IMR-90 (cell line): ENCODE results near the gene HTR3A. TPM values are rescaled to one million over a fixed set of nuclear protein-coding genes. Genes with fewer than 3 reads are reported as not detected.
A peak's percentile ranks its signal among the peaks of the same experiment; 100 is the strongest.

Experiments
- ATAC-seq: fragments of 200-7000 bp; cut with Tn5 transposase; 2 replicates; pipeline ENCODE4 v1.9.1; 2020; ENCODE audit warnings: low read depth, mild to moderate bottlenecking, moderate library complexity
- BruUV-seq: library from RNA; stranded (reverse); fragments of 400-500 nt; replicated peaks from 2 replicates; lab custom pipeline; 2021; lab: Mats Ljungman, UMichigan
- CTCF ChIA-PET: fragments of 300-600 bp; formaldehyde crosslinking; extraction: SDS; loops from one replicate; lab custom pipeline; 2021; ENCODE audit warnings: antibody characterized with exemption; lab: Yijun Ruan, JAX
- POLR2A ChIA-PET: fragments of 300-600 bp; sonication (Branson Sonifier 250); formaldehyde crosslinking; loops from one replicate; lab custom pipeline; 2022; ENCODE audit warnings: antibody characterized with exemption; ENCODE audit not compliant: unreplicated experiment; lab: Charles Lee
- DNase-seq: peaks from one replicate; pipeline ENCODE4 v3.0.0; 2013
- H2AFZ ChIP-seq: replicated peaks from 2 replicates; pipeline ENCODE3; 2013; ENCODE audit warnings: low read length, mild to moderate bottlenecking; ENCODE audit not compliant: poor library complexity
- H2AK5ac ChIP-seq: 2 replicates; pipeline ENCODE4 v1.6.1; 2013; ENCODE audit warnings: low read depth, low read length, inconsistent platforms
- H2AK9ac ChIP-seq: replicated peaks from 2 replicates; pipeline ENCODE3; 2013; ENCODE audit warnings: mild to moderate bottlenecking, low read depth, low read length, moderate library complexity; ENCODE audit not compliant: poor library complexity
- H2BK120ac ChIP-seq: 2 replicates; pipeline ENCODE4 v1.6.1; 2013; ENCODE audit warnings: low read depth, low read length, inconsistent platforms
- H2BK15ac ChIP-seq: 3 replicates; pipeline ENCODE4 v1.6.1; 2013; ENCODE audit warnings: low read depth, low read length, inconsistent platforms
- H2BK20ac ChIP-seq: 2 replicates; pipeline ENCODE4 v1.6.1; 2013; ENCODE audit warnings: low read depth, mild to moderate bottlenecking, inconsistent platforms, low read length, moderate library complexity
- H2BK5ac ChIP-seq: 2 replicates; pipeline ENCODE4 v1.6.1; 2013; ENCODE audit warnings: mild to moderate bottlenecking, low read depth, low read length, inconsistent platforms; ENCODE audit not compliant: poor library complexity, severe bottlenecking
- H3K14ac ChIP-seq: replicated peaks from 2 replicates; pipeline ENCODE4 v1.6.1; 2013; ENCODE audit warnings: low read depth, low read length, inconsistent platforms
- H3K18ac ChIP-seq: 2 replicates; pipeline ENCODE4 v1.6.1; 2013; ENCODE audit warnings: low read depth, low read length, control low read depth
- H3K23ac ChIP-seq: 2 replicates; pipeline ENCODE4 v1.6.1; 2013; ENCODE audit warnings: low read depth, low read length, inconsistent platforms
- H3K27ac ChIP-seq: 2 replicates; pipeline ENCODE4 v1.5.1; 2013; ENCODE audit warnings: mild to moderate bottlenecking, control low read depth, low read length; ENCODE audit not compliant: insufficient read depth
- H3K27me3 ChIP-seq: 2 replicates; pipeline ENCODE4 v1.6.1; 2013; ENCODE audit warnings: low read length; ENCODE audit not compliant: control insufficient read depth, insufficient read depth
- H3K36me3 ChIP-seq: 2 replicates; pipeline ENCODE4 v1.6.1; 2013; ENCODE audit warnings: low read length, mixed read lengths; ENCODE audit not compliant: control insufficient read depth, insufficient read depth
- H3K4ac ChIP-seq: 2 replicates; pipeline ENCODE4 v1.6.1; 2013; ENCODE audit warnings: low read depth, low read length, inconsistent platforms
- H3K4me1 ChIP-seq: 2 replicates; pipeline ENCODE4 v1.6.1; 2013; ENCODE audit warnings: low read length, mixed read lengths; ENCODE audit not compliant: control insufficient read depth, insufficient read depth
- H3K4me2 ChIP-seq: 2 replicates; pipeline ENCODE4 v1.6.1; 2013; ENCODE audit warnings: low read depth, mild to moderate bottlenecking, control low read depth, low read length, moderate library complexity
- H3K4me3 ChIP-seq: 2 replicates; pipeline ENCODE4 v1.5.1; 2013; ENCODE audit warnings: low read depth, mild to moderate bottlenecking, control low read depth, low read length, moderate library complexity; ENCODE audit not compliant: insufficient read depth
- H3K56ac ChIP-seq: 2 replicates; pipeline ENCODE4 v1.6.1; 2013; ENCODE audit warnings: low read length, inconsistent platforms; ENCODE audit not compliant: insufficient read depth; ENCODE audit errors: extremely low read depth
- H3K79me1 ChIP-seq, 2 experiments: 2 replicates each; pipeline ENCODE4 v1.6.1; 2013; ENCODE audit warnings: low read length in 2 of 2, inconsistent platforms in 1 of 2, low read depth in 1 of 2
- H3K9ac ChIP-seq: 2 replicates; pipeline ENCODE4 v1.6.1; 2013; ENCODE audit warnings: low read depth, low read length, control low read depth
- H3K9me1 ChIP-seq: 2 replicates; pipeline ENCODE4 v1.6.1; 2013; ENCODE audit warnings: low read length, inconsistent platforms; ENCODE audit not compliant: insufficient read depth
- H3K9me3 ChIP-seq: 2 replicates; pipeline ENCODE4 v1.6.1; 2013; ENCODE audit warnings: low read length; ENCODE audit not compliant: control insufficient read depth, insufficient read depth
- H4K20me1 ChIP-seq: 2 replicates; pipeline ENCODE4 v1.6.1; 2013; ENCODE audit warnings: low read length, inconsistent platforms; ENCODE audit not compliant: insufficient read depth
- H4K5ac ChIP-seq: 2 replicates; pipeline ENCODE4 v1.6.1; 2013; ENCODE audit warnings: mild to moderate bottlenecking, low read depth, low read length, control low read depth
- H4K8ac ChIP-seq, 2 experiments: 2 replicates each; pipeline ENCODE4 v1.6.1; 2013; ENCODE audit warnings: low read depth in 2 of 2, low read length in 2 of 2, control low read depth in 1 of 2, inconsistent platforms in 1 of 2
- H4K91ac ChIP-seq: 2 replicates; pipeline ENCODE4 v1.6.1; 2013; ENCODE audit warnings: low read depth, low read length, inconsistent platforms; ENCODE audit not compliant: insufficient read depth
- FOS ChIP-seq: fragments of 150-350 bp; IDR thresholded peaks from 2 replicates; pipeline ENCODE4 v1.6.1; 2016; ENCODE audit warnings: low read depth, low read length
- MAFK ChIP-seq: IDR thresholded peaks from 2 replicates; pipeline ENCODE4 v1.6.1; 2012; ENCODE audit warnings: low read depth, low read length, improper control_type of control experiment
- RAD21 ChIP-seq: IDR thresholded peaks from 2 replicates; pipeline ENCODE4 v1.6.1; 2012; ENCODE audit warnings: low read length, improper control_type of control experiment
- RCOR1 ChIP-seq: IDR thresholded peaks from 2 replicates; pipeline ENCODE4 v1.6.1; 2012; ENCODE audit warnings: mild to moderate bottlenecking, low read length, improper control_type of control experiment; ENCODE audit not compliant: insufficient replicate concordance
- SMC3 ChIP-seq: fragments of 150-350 bp; IDR thresholded peaks from 2 replicates; pipeline ENCODE4 v1.6.1; 2016; ENCODE audit warnings: low read depth, mild to moderate bottlenecking, antibody characterized with exemption, low read length, moderate library complexity
- WGBS, 2 experiments: methylation state at CpG; one replicate each; pipeline versions ENCODE4 v1.1.5 to v1.1.7; 2013; ENCODE audit warnings: missing lambda C conversion rate in 2 of 2; ENCODE audit not compliant: insufficient read length in 1 of 2; ENCODE audit errors: extremely low coverage in 2 of 2; 5-methylcytosine and 5-hydroxymethylcytosine counted together
- dilution Hi-C: fragments of 300-500 bp; cut with HindIII; formaldehyde crosslinking; loops from one replicate; pipeline ENCODE4 v1.14.3; 2018; ENCODE audit warnings: low sequenced_read_pairs; ENCODE audit not compliant: unreplicated experiment
- in situ Hi-C: fragments of 300-500 bp; cut with MboI; formaldehyde crosslinking; loops from 3 replicates; pipeline ENCODE4 v1.14.3; 2019; ENCODE audit warnings: low sequenced_read_pairs, inconsistent platforms, mixed read lengths
- intact Hi-C: fragments of 100-400 bp; cut with micrococcal nuclease; formaldehyde crosslinking; loops from 2 replicates; pipeline ENCODE4 v1.10.0; 2022
- polyA plus RNA-seq, 3 experiments: library from polyadenylated mRNA; depleted of rRNA; stranded (reverse); fragments of >200 nt; gene quantifications; 2 replicates each; pipeline ENCODE4 v1.2.3, GENCODE V29; 2012; ENCODE audit warnings: low replicate concordance in 1 of 3
- total RNA-seq: library from RNA; depleted of rRNA; stranded (reverse); fragments of >200 nt; gene quantifications from 2 replicates; pipeline ENCODE4 v1.2.3, GENCODE V29; 2012
- TF ChIP-seq, protein P1 (sequence below): conservative IDR thresholded peaks from 2 replicates; pipeline ENCODE4 v1.5.1; 2012; ENCODE audit warnings: mild to moderate bottlenecking, low read depth, low read length, improper control_type of control experiment

HTR3A gene
- total and polyA plus RNA-seq, 2 of the 4 experiments (the other 2 are of a cell fraction), result not detected

DNA sequence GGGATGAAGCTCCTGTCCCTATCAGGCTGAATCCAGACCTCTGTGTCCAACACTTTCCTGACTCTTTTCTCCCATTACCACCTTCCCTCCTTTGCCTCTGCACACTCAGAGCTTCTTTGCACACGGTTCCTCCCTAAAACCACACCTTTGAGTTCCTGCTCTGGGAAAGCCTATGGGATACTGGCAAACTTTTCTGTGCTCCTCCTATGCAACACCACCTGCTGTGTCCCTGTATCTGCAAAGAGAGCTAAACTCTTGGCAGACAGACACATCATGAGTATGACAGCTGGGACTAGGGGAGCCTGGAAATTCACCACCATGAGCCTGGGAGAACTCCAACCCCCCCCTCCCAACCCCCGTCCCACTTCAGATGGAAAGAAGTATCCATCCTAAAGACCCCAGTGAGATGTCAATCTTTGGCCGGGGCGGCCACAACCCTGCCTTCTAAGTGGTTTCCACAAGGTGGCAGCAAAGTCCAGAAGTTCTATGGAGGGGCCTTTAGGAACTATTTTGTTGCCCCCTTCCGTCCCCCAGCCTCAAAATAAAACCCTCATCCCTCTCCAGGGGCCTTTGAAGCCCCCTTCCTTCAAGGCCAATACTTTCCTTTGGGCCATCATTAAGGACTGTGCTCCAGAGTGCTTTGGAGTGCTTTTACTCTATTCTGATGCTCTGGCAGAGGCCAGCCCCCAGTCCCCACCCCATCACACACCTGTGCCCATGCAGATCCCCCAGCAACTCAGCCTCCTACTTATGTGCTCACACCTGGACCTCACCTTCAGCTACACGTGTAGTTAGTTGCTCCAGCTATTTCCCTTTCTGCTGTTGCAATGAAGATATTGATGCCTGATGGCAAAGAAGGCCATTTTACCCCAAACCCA lies 19.4 kb downstream of the HTR3A start:
- H3K27ac ChIP-seq, result no peak overlapping the region
- H2AK9ac ChIP-seq, result no peak overlapping the region
- H3K14ac ChIP-seq, result no peak overlapping the region
- H2BK120ac ChIP-seq, result no peak overlapping the region
- H3K56ac ChIP-seq, result no peak overlapping the region
- no peak overlapping the region for H2BK5ac ChIP-seq
- H2BK20ac ChIP-seq, result no peak overlapping the region
- H2AFZ ChIP-seq, result no peak overlapping the region
- no peak overlapping the region for H3K18ac ChIP-seq
- CTCF ChIA-PET, result interaction anchor here (0.6 to 3.9 kb wide), 3 partner anchors 89 to 270 kb away, joined by 3 to 43 read pairs (median 5); no protein-coding TSS in a partner anchor
- no TSS peak for BruUV-seq
- H3K9ac ChIP-seq, result no peak overlapping the region
- no peak overlapping the region for H4K91ac ChIP-seq
- no peaks in the 10 kb centered on the region for H3K9me1 ChIP-seq
- in situ Hi-C loops, result no loop called here
- H3K23ac ChIP-seq, result no peak overlapping the region
- H4K8ac ChIP-seq, result no peak overlapping the region
- H4K5ac ChIP-seq, result no peak overlapping the region
- no peaks in the 10 kb centered on the region for H3K4me1 ChIP-seq
- ATAC-seq, result no peak; the same call in none of the 2 replicates
- no peaks in the 10 kb centered on the region for H3K79me1 ChIP-seq
- 0% methylated on average over 1 of the region's 6 CpGs; no CpG with 5 or more reads in 1 of the 2 experiments for WGBS, 2 experiments
- H3K4me2 ChIP-seq, result no peak overlapping the region
- H2AK5ac ChIP-seq, result no peak overlapping the region
- intact Hi-C loops, result loop anchor here (1.0 to 5.0 kb wide), 2 partner anchors 97 to 267 kb away; no protein-coding TSS in a partner anchor
- H2BK15ac ChIP-seq, result no peak overlapping the region
- H3K4ac ChIP-seq, result no peak overlapping the region
- no peak for TF ChIP-seq MAFK
- no peak for TF ChIP-seq FOS
- TF ChIP-seq, protein P1, sequence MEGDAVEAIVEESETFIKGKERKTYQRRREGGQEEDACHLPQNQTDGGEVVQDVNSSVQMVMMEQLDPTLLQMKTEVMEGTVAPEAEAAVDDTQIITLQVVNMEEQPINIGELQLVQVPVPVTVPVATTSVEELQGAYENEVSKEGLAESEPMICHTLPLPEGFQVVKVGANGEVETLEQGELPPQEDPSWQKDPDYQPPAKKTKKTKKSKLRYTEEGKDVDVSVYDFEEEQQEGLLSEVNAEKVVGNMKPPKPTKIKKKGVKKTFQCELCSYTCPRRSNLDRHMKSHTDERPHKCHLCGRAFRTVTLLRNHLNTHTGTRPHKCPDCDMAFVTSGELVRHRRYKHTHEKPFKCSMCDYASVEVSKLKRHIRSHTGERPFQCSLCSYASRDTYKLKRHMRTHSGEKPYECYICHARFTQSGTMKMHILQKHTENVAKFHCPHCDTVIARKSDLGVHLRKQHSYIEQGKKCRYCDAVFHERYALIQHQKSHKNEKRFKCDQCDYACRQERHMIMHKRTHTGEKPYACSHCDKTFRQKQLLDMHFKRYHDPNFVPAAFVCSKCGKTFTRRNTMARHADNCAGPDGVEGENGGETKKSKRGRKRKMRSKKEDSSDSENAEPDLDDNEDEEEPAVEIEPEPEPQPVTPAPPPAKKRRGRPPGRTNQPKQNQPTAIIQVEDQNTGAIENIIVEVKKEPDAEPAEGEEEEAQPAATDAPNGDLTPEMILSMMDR, result peak; percentile 55
- no peak for TF ChIP-seq RCOR1
- TF ChIP-seq RAD21, result peak; percentile 65
- TF ChIP-seq SMC3, result peak; percentile 60
- H3K27me3 ChIP-seq, result no peaks in the 10 kb centered on the region; the same call in 1 of the 2 replicates
- no peak overlapping the region for H3K4me3 ChIP-seq
- POLR2A ChIA-PET, result no interaction called here
- no peak for DNase-seq
- no peaks in the 10 kb centered on the region for H3K9me3 ChIP-seq
- H3K36me3 ChIP-seq, result no peaks in the 10 kb centered on the region
- dilution Hi-C loops, result no loop called here
- no peaks in the 10 kb centered on the region for H4K20me1 ChIP-seq
